Common myeloid progenitor, CD34-positive (primary cell): ENCODE measurements around the gene TAOK2.
A peak's percentile ranks its signal among the peaks of the same experiment; 100 is the strongest.
"Not testable (repeated sequence)": the region's sequence is repeated elsewhere in the genome, so short reads cannot be mapped to it uniquely, and the experiment has no call there.

Source experiments
- CTCF ChIA-PET: fragments of 350-600 bp; sonication (Branson Sonifier 250); formaldehyde crosslinking; loops from one replicate; lab custom pipeline; 2021; ENCODE audit warnings: antibody characterized with exemption; lab: Charles Lee
- POLR2A ChIA-PET: fragments of 350-600 bp; sonication (Branson Sonifier 250); formaldehyde crosslinking; loops from one replicate; lab custom pipeline; 2021; ENCODE audit warnings: antibody characterized with exemption; lab: Charles Lee
- DNase-seq, 3 donors: peaks; one replicate each; pipeline versions ENCODE4 v3.0.0 to v3.0.0-alpha.2; 2013
- H3K27ac ChIP-seq, 2 experiments: 1 replicate in 1 of 2; 2 replicates in 1 of 2; pipeline ENCODE4 v1.7.0; 2013; ENCODE audit warnings: inconsistent platforms in 2 of 2, low read length in 2 of 2, mild to moderate bottlenecking in 2 of 2, low read depth in 1 of 2, moderate library complexity in 1 of 2; ENCODE audit not compliant: severe bottlenecking in 2 of 2, insufficient read depth in 1 of 2, poor library complexity in 1 of 2
- H3K27me3 ChIP-seq, 5 experiments: replicated peaks in 2 of 5; 1 replicate in 3 of 5; 2 replicates in 2 of 5; pipeline versions ENCODE4 v1.6.1 to v1.7.0; 2013; ENCODE audit warnings: low read length in 4 of 5, mild to moderate bottlenecking in 2 of 5, moderate library complexity in 2 of 5, inconsistent platforms in 1 of 5; ENCODE audit not compliant: insufficient read depth in 5 of 5, control insufficient read depth in 4 of 5
- H3K36me3 ChIP-seq, 4 experiments: 1 replicate in 2 of 4; 2 replicates in 2 of 4; pipeline versions ENCODE4 v1.6.1 to v1.7.0; 2013; ENCODE audit warnings: low read length in 3 of 4, control low read depth in 1 of 4, mild to moderate bottlenecking in 1 of 4; ENCODE audit not compliant: control insufficient read depth in 4 of 4, insufficient read depth in 4 of 4
- H3K4me1 ChIP-seq, 4 experiments: 1 replicate in 3 of 4; 2 replicates in 1 of 4; pipeline versions ENCODE4 v1.6.1 to v1.7.1; 2013; ENCODE audit warnings: low read length in 3 of 4, mild to moderate bottlenecking in 3 of 4, control low read depth in 1 of 4, inconsistent platforms in 1 of 4, moderate library complexity in 1 of 4; ENCODE audit not compliant: control insufficient read depth in 4 of 4, insufficient read depth in 4 of 4; ENCODE audit errors: control extremely low read depth in 1 of 4
- H3K4me3 ChIP-seq, 7 experiments: 1 replicate in 4 of 7; 2 replicates in 3 of 7; pipeline versions ENCODE4 v1.5.1 to v1.7.0; 2013; ENCODE audit warnings: mild to moderate bottlenecking in 7 of 7, low read length in 6 of 7, moderate library complexity in 6 of 7, inconsistent platforms in 2 of 7, low read depth in 2 of 7, control low read depth in 1 of 7; ENCODE audit not compliant: insufficient read depth in 4 of 7, control insufficient read depth in 1 of 7; ENCODE audit errors: extremely low read depth in 1 of 7
- H3K9me3 ChIP-seq, 5 experiments: 1 replicate in 4 of 5; 2 replicates in 1 of 5; pipeline versions ENCODE4 v1.6.1 to v1.7.1; 2013; ENCODE audit warnings: low read length in 4 of 5, mild to moderate bottlenecking in 2 of 5, inconsistent platforms in 1 of 5, low read depth in 1 of 5, moderate library complexity in 1 of 5; ENCODE audit not compliant: control insufficient read depth in 4 of 5, insufficient read depth in 2 of 5; ENCODE audit errors: control extremely low read depth in 1 of 5
- WGBS: methylation state at CpG from one replicate; pipeline ENCODE4 v1.1.5; 2013; ENCODE audit not compliant: insufficient coverage; 5-methylcytosine and 5-hydroxymethylcytosine counted together

The TAOK2 gene

DNA sequence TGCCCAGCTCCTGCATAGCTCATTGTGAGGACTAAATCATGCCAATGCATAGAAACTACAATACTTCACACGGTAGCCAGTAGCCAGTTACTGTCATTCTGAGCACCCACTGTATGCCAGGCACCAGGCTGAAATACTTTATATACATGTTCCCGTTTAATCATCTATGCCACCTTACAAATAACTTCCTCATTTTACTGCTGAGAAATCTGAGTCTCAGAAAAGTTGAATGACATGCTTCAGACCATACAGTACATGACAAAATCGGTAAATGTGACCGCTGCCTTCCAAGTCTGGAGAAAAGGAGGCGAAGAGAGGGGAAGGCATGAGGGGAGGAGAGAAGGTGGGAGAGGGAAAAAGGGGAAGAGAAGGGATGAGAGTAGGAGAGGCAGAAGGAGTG is 66.6 kb downstream of the TAOK2 start:
- Histone ChIP-seq H3K4me1 (peaks cover 0 to 5% (median 3%) of the 10 kb centered on the region in 4 experiments), H3K27ac (no peak overlapping the region), H3K36me3 (no peaks in the 10 kb centered on the region), H3K27me3 (peaks cover 0 to 2% (median 0%) of the 10 kb centered on the region in 5 experiments), H3K9me3 (no peaks in the 10 kb centered on the region), H3K4me3 (peak overlapping the region in 1 of 7 experiments; percentile 23)
- 0% methylated on average over 2 of the region's 5 CpGs for WGBS
- ChIA-PET POLR2A (no interaction called here), CTCF (interaction anchor here (0.7 to 8.0 kb wide), 4 partner anchors 12 to 273 kb away, joined by 3 to 76 read pairs (median 12); partner anchors contain the start of gene TBX6)
- peak in 2 of 3 donors; percentile 76 to 84 for DNase-seq

DNA sequence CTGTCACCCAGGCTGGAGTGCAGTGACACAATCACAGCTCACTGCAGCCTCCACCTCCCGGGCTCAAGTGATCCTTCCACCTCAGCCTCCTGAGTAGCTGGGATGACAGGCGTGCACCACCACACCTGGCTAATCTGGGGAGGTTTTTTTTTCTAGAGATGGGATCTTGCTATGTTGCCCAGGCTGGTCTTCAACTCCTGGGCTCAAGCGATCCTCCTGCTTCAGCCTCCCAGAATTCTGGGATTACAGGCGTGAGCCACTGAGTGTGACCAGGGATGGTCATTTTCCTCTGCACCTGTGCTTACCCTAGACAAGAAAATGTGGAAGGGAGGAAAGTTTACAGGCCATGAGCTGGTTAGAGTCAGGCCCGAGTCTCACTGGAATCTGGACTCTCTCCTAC is 67.0 kb downstream of the TAOK2 start:
- 94% methylated on average over 4 of the region's 5 CpGs for WGBS
- H3K9me3 ChIP-seq, H3K4me1 ChIP-seq, H3K27ac ChIP-seq, H3K4me3 ChIP-seq, POLR2A ChIA-PET, DNase-seq, H3K36me3 ChIP-seq, H3K27me3 ChIP-seq: not testable (repeated sequence)
- CTCF ChIA-PET = interaction anchor here (0.9 to 8.0 kb wide), 4 partner anchors 9 to 51 kb away, joined by 5 to 76 read pairs (median 22); partner anchors contain the start of genes TBX6 and TLCD3B

DNA sequence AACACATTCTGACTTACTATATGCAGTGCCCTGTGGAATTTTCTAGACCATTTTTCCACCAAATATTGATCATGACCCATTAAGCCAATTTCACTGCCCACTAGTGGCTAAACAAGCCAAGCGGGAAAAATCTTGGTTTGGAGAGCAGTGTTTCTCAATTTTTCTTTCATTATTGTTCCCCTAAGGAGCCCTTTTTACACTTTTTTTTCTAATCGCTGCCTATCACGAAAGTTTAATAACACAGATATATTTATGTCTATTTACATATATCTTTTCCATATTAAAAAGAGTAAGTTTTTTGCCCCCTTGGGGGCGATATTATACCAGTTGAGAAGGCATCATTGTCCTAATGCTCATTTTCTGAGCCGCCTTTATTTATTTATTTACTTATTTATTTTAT is 68.2 kb downstream of the TAOK2 start:
- Histone ChIP-seq H3K9me3 (no peaks in the 10 kb centered on the region), H3K4me1 (peaks cover 0 to 5% (median 3%) of the 10 kb centered on the region in 4 experiments), H3K27me3 (no peaks in the 10 kb centered on the region), H3K36me3 (no peaks in the 10 kb centered on the region), H3K27ac (no peak overlapping the region), H3K4me3 (no peak overlapping the region)
- DNase-seq = peak; percentile 57 to 75 (median 70)
- POLR2A ChIA-PET = no interaction called here
- CTCF ChIA-PET = interaction anchor here (0.7 to 8.0 kb wide), 6 partner anchors 10 to 49 kb away, joined by 3 to 76 read pairs (median 13); partner anchors contain the start of genes C16orf92, TBX6 and TLCD3B
- 40% methylated on average over 1 of the region's 5 CpGs for WGBS
